Vagina (tissue), 2 donors: ENCODE results near the gene HACD4.

Experiments
- CTCF ChIP-seq, 3 experiments: fragments of 450-650 bp in 2 of 3; fragments of 200-600 bp in 1 of 3; sonication (generic) in 1 of 3; IDR thresholded peaks; one replicate each; pipeline ENCODE4 v1.5.1; 2017 to 2019; ENCODE audit warnings: antibody characterized with exemption in 3 of 3, mild to moderate bottlenecking in 2 of 3, moderate library complexity in 2 of 3
- POLR2A ChIP-seq, 2 donors: fragments of 450-650 bp; IDR thresholded peaks; one replicate each; pipeline ENCODE4 v1.6.1; 2017; ENCODE audit warnings: antibody characterized with exemption in 2 of 2, mild to moderate bottlenecking in 2 of 2, moderate library complexity in 2 of 2
- POLR2AphosphoS5 ChIP-seq, 2 donors: sonication (generic); formaldehyde crosslinking; IDR thresholded peaks; one replicate each; pipeline ENCODE4 v1.9.0; 2017; ENCODE audit warnings: antibody characterized with exemption in 2 of 2, mild to moderate bottlenecking in 2 of 2, low read depth in 1 of 2; ENCODE audit not compliant: insufficient read depth in 1 of 2

- TF ChIP-seq POLR2A (IDR thresholded peaks at IDR 0.05) (no peak), CTCF (IDR thresholded peaks at IDR 0.05) (no peak), POLR2AphosphoS5 (IDR thresholded peaks at IDR 0.05; ENCODE audit: insufficient read depth in 1 of 2, low read depth in 1 of 2) (no peak)
Measured at GRCh38 chr9:21028466-21028865, 3.0 kb downstream of the HACD4 start.
